Right lobe of liver (tissue), 4 donors: ENCODE results near the gene CIB4.

ENCODE experiments used
- POLR2A ChIP-seq: fragments of 450-650 bp; IDR thresholded peaks from one replicate; pipeline ENCODE4 v1.6.1; 2017; ENCODE audit warnings: antibody characterized with exemption, mild to moderate bottlenecking
- TF ChIP-seq, protein P1 (sequence below), 4 donors: fragments of 200-600 bp in 3 of 4; fragments of 450-650 bp in 1 of 4; IDR thresholded peaks; one replicate each; pipeline versions ENCODE4 v1.5.1 to v1.8.0; 2016 to 2022; ENCODE audit warnings: antibody characterized with exemption in 4 of 4, mild to moderate bottlenecking in 2 of 4
- donor health status: DM: no; HTN: no; CAD: no.
- donor health status: DM: no; HTN: no; CAD: no.
- donor health status: DM: no; HTN: yes; CAD: no.

DNA sequence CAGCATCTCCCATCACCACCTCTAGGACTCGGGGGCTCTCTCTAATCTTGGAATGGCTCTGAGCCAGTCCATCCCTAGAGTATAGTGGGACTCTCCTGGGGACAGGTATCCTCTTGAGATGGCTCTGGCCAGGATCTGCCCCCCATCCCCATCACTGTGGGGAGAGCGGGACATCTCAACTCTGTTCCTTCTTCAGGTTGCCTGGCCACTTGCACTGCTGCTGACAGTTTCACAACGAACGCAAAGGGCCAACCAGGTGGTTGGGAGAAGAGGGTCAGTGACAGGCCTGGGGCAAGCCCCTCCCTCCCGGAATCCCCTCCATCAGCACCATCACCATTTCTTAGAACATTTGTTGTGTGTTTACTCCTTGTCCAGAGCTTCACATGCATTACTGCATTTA is 62.6 kb downstream of the CIB4 start:
- TF ChIP-seq, protein P1, sequence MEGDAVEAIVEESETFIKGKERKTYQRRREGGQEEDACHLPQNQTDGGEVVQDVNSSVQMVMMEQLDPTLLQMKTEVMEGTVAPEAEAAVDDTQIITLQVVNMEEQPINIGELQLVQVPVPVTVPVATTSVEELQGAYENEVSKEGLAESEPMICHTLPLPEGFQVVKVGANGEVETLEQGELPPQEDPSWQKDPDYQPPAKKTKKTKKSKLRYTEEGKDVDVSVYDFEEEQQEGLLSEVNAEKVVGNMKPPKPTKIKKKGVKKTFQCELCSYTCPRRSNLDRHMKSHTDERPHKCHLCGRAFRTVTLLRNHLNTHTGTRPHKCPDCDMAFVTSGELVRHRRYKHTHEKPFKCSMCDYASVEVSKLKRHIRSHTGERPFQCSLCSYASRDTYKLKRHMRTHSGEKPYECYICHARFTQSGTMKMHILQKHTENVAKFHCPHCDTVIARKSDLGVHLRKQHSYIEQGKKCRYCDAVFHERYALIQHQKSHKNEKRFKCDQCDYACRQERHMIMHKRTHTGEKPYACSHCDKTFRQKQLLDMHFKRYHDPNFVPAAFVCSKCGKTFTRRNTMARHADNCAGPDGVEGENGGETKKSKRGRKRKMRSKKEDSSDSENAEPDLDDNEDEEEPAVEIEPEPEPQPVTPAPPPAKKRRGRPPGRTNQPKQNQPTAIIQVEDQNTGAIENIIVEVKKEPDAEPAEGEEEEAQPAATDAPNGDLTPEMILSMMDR (IDR thresholded peaks at IDR 0.05): no peak
- TF ChIP-seq POLR2A: no peak
